ENCODE data around the gene MMS19. TPM values are rescaled to one million over a fixed set of nuclear protein-coding genes. Genes with fewer than 3 reads are reported as not detected.

The MMS19 gene
- total and polyA plus RNA-seq, 12 donors, result 34.7 to 64.9 (median 43.9) TPM

- intact Hi-C loops (cut with DNase I), result no loop called here
- H3K36me3 ChIP-seq, result peaks cover 0 to 68% (median 28%) of the 10 kb centered on the region in 9 donors
- H3K4me3 ChIP-seq, result no peak overlapping the region
- 95 to 100% methylated on average over 1 of the region's 1 CpG for WGBS, 2 donors
- H3K27me3 ChIP-seq, result no peaks in the 10 kb centered on the region
- no peak for DNase-seq
- no peak for TF ChIP-seq CTCF (IDR thresholded peaks at IDR 0.05)
- H3K27ac ChIP-seq, result peak overlapping the region in 4 of 10 donors; percentile 3 to 61 (median 30)
- H3K9me3 ChIP-seq, result no peaks in the 10 kb centered on the region
- H3K4me1 ChIP-seq, result peaks cover 0 to 49% (median 14%) of the 10 kb centered on the region in 9 donors
- no peak for ATAC-seq
These were observed 14.3 kb downstream of the MMS19 start for GRCh38 chr10:97483921-97484320.

GRCh38 chr10:97483506-97483905, 14.7 kb downstream of the MMS19 start:
- 71 to 73% methylated on average over 3 of the region's 3 CpGs for WGBS, 2 donors
- peaks cover 0 to 72% (median 30%) of the 10 kb centered on the region in 9 donors for H3K36me3 ChIP-seq
- peaks cover 0 to 45% (median 10%) of the 10 kb centered on the region in 9 donors for H3K4me1 ChIP-seq
- H3K4me3 ChIP-seq, result no peak overlapping the region
- H3K27ac ChIP-seq, result peak overlapping the region in 3 of 10 donors; percentile 9 to 61 (median 52)
- DNase-seq (no peak), ATAC-seq (peak in 4 of 8 donors; percentile 35 to 47 (median 42))
- no peaks in the 10 kb centered on the region for H3K27me3 ChIP-seq
- intact Hi-C loops (cut with DNase I), result no loop called here
- no peaks in the 10 kb centered on the region for H3K9me3 ChIP-seq
- TF ChIP-seq CTCF (IDR thresholded peaks at IDR 0.05), result no peak

- TF ChIP-seq CTCF (IDR thresholded peaks at IDR 0.05), result no peak
- Histone ChIP-seq H3K27ac (no peak overlapping the region), H3K9me3 (no peaks in the 10 kb centered on the region), H3K27me3 (no peaks in the 10 kb centered on the region), H3K4me3 (no peak overlapping the region), H3K4me1 (peaks cover 0 to 35% (median 10%) of the 10 kb centered on the region in 9 donors), H3K36me3 (peaks cover 0 to 83% (median 35%) of the 10 kb centered on the region in 9 donors)
- ATAC-seq (no peak), DNase-seq (no peak)
- 77 to 84% methylated on average over 1 of the region's 1 CpG for WGBS, 2 donors
- intact Hi-C loops (cut with DNase I), result no loop called here
These were observed 15.8 kb downstream of the MMS19 start for GRCh38 chr10:97482381-97482780.

- intact Hi-C loops (cut with DNase I), result no loop called here
- no peak for DNase-seq
- Histone ChIP-seq H3K27me3 (no peaks in the 10 kb centered on the region), H3K36me3 (peaks cover 0 to 94% (median 40%) of the 10 kb centered on the region in 9 donors), H3K27ac (no peak overlapping the region), H3K4me1 (peaks cover 0 to 32% (median 13%) of the 10 kb centered on the region in 9 donors), H3K9me3 (no peaks in the 10 kb centered on the region), H3K4me3 (no peak overlapping the region)
- no peak for ATAC-seq
- no peak for TF ChIP-seq CTCF (IDR thresholded peaks at IDR 0.05)
- 81 to 83% methylated on average over 4 of the region's 4 CpGs for WGBS, 2 donors
These were observed 17.2 kb downstream of the MMS19 start for GRCh38 chr10:97481071-97481470.

All from heart right ventricle (tissue), 16 donors.